GM18951 (cell line): ENCODE results near the gene ADSS1.
"Not testable (repeated sequence)": the region's sequence is repeated elsewhere in the genome, so short reads cannot be mapped to it uniquely, and the experiment has no call there.

ENCODE experiments used
- POLR2A ChIP-seq: IDR thresholded peaks from 4 replicates; pipeline ENCODE4 v1.6.1; 2011; ENCODE audit warnings: mild to moderate bottlenecking; ENCODE audit not compliant: insufficient read length, insufficient read depth; ENCODE audit errors: extremely low read depth
- in situ Hi-C: fragments of 300-500 bp; cut with MboI; formaldehyde crosslinking; loops from one replicate; pipeline ENCODE4 v1.12.0; 2022; ENCODE audit warnings: low sequenced_read_pairs, mixed read lengths, inconsistent platforms; ENCODE audit not compliant: unreplicated experiment

Gene ADSS1

DNA sequence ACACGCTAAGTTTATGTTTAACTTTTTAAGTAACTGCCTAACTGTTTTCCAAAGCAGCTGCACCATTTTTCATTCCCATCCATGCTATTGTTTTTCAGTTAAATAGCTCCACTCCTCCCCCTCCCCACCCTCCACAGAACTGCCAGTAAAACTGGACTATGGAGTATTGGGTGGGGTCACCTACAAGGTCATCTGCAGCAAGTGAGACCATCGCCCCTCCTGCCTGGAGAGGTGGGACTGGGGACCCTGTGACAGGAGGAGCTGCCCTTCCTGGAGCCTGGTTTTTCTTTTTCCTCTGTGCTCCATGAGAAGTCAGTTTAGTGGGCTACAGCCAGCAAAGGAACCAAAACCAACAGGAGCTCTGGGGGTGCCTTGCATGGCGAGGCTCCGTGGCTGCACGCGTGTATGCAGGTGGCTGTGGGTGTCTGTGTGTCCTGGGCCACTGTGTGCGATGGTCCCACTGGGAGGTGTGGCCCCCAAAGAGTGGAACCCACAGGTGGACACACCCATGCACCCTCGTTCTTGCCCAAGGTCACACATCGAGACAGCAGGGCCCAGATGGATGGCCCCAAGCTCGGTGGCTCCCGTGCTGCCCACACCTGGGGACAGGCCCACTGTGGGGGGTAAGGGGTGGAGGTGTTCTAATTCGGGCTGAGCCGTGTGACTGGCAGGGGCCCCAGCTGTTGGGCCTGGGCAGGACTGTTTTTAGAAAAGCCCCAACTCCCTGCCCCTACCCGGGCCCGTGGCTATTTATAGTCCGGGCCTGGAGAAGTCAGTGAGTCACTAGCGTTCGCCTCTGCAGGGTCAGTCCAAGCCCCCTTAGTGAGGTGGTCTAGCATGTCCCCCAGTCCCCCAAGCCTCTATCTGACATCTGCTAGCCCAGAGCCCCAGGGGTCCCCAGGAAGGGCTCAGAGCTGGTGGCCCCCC lies 2.3 kb upstream of the ADSS1 start:
- TF ChIP-seq POLR2A: no peak
- in situ Hi-C loops: no loop called here

- in situ Hi-C loops: no loop called here
- TF ChIP-seq POLR2A: no peak
Observed at GRCh38 chr14:104722938-104723650, 935 bp upstream of the ADSS1 start.

DNA sequence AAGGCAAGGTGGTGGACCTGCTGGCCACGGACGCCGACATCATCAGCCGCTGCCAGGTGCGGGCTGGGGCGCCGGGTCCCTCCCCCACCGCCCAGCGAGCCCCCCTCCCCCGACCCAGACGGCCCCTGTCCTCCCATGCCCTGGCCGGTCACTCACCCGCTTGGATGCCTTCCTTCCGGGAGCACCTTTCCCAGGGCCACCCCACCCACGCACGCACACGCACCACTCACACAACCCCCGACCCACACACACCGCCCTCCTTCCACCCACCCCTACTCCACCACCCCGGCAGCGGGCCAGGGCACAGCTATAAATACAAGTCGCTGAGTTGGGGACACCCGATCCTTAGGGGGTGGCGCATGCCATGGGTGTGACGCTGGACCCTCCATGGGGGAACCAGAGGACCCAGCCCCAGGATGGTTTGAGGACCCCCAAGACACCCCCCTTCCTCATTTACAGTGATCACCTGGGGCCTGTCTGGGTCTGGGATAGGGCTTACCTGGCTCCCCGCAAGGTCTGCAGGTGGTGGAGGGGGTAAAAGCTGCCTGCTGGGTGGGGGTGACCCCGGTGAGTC lies 465 bp downstream of the ADSS1 start:
- no peak for TF ChIP-seq POLR2A
- in situ Hi-C loops: no loop called here

DNA sequence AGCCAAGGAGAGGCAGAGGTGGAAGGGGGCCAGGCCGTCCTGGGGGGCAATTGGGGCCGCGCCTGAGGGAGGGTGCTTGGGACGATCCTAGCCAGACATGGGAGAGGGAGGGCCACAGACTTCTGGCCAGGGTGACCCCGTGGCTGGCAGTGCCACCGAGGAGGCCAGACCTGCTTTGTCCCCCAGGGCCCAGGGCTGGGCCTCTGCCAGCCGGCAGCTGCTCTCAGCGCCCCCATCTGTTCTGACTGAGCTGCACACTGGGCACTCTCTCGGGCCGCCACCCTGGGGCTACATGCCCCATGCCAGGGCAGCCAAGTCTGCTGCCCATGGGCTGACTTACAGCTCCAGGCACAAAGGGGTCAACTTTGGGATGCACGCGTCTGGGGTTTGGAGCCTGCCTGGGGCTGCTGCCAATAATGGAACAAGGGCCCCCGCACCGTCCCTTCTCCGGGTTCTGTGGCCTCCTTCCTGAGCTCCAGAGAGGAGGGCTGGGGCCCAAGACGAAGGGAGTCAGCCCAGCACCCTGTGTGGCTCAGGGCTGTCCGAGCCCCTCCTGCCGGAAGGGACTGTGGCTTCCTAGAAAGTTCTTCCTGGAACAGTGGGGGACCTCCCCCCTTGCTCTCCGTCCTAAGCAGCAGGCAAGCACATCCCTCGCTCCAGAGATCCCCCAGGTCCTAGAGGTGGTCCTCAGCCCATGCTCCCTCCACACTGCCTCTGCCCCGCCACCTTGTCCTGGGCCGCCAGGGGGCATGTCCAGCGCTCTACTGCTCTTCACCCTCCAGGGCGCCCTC lies 1.1 kb downstream of the ADSS1 start:
- TF ChIP-seq POLR2A: no peak
- in situ Hi-C loops: no loop called here

- in situ Hi-C loops: no loop called here
- no peak for TF ChIP-seq POLR2A
Observed at GRCh38 chr14:104725772-104726548, 1.9 kb downstream of the ADSS1 start.

GRCh38 chr14:104726600-104727451 lies 2.8 kb downstream of the ADSS1 start:
- no peak for TF ChIP-seq POLR2A
- in situ Hi-C loops: no loop called here

DNA sequence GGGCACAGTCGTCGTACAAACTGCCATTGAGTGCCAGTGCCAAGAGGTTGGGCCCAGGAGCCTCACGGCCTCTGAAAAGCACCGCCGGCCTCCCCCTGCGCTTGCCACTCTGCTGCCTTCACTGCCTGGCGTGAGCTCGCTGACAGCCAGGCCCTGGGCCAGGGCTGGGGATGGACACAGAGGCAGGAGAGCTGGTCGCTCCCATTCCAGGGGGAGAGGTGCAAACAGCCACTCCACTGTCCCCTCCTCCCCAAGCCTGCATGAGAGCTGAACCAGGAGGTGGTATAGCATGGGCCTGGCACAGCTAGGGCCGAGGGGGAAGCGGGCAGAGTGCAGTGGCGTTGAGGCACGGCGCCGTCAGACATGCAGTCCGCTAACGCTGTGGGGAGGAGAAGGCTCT lies 4.6 kb downstream of the ADSS1 start:
- in situ Hi-C loops: no loop called here
- TF ChIP-seq POLR2A: no peak

DNA sequence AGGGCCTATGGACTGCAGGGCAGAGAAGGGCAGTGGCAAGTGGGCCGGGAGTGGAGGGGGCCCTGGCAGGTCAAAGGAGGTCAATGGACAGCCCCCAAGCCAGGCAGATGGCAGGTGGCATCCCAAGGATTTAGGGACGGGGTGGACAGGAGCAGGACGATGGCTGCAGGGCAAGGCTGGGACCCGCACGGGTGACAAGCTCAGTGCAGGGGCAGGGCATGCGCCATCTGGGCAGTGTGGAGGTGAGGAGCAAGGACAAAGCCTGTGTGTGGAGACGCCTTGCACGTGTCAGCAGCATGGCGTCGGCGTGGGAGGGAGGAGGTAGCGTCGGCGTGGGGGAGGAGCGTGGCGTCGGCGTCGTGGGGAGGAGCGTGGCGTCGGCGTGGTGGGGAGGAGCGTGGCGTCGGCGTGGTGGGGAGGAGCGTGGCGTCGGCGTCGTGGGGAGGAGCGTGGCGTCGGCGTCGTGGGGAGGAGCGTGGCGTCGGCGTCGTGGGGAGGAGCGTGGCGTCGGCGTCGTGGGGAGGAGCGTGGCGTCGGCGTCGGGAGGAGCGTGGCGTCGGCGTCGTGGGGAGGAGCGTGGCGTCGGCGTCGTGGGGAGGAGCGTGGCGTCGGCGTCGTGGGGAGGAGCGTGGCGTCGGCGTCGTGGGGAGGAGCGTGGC lies 5.3 kb downstream of the ADSS1 start:
- in situ Hi-C loops: not testable (repeated sequence)

GRCh38 chr14:104729835-104730181 lies 5.8 kb downstream of the ADSS1 start:
- TF ChIP-seq POLR2A: no peak
- in situ Hi-C loops: no loop called here

GRCh38 chr14:104730487-104730886 lies 6.5 kb downstream of the ADSS1 start:
- no peak for TF ChIP-seq POLR2A

More at GRCh38 chr14:104730487-104730886, 6.5 kb downstream of the ADSS1 start:
- in situ Hi-C loops: no loop called here
